ENCODE measurements around the gene FMN2. TPM values are rescaled to one million over a fixed set of nuclear protein-coding genes. Genes with fewer than 3 reads are reported as not detected.
A peak's percentile ranks its signal among the peaks of the same experiment; 100 is the strongest.

Gene FMN2
- total and polyA plus RNA-seq, 2 donors (not counting 1 experiment from before 2014, with no cell fraction given) = 8.0 to 13.7 TPM

DNA sequence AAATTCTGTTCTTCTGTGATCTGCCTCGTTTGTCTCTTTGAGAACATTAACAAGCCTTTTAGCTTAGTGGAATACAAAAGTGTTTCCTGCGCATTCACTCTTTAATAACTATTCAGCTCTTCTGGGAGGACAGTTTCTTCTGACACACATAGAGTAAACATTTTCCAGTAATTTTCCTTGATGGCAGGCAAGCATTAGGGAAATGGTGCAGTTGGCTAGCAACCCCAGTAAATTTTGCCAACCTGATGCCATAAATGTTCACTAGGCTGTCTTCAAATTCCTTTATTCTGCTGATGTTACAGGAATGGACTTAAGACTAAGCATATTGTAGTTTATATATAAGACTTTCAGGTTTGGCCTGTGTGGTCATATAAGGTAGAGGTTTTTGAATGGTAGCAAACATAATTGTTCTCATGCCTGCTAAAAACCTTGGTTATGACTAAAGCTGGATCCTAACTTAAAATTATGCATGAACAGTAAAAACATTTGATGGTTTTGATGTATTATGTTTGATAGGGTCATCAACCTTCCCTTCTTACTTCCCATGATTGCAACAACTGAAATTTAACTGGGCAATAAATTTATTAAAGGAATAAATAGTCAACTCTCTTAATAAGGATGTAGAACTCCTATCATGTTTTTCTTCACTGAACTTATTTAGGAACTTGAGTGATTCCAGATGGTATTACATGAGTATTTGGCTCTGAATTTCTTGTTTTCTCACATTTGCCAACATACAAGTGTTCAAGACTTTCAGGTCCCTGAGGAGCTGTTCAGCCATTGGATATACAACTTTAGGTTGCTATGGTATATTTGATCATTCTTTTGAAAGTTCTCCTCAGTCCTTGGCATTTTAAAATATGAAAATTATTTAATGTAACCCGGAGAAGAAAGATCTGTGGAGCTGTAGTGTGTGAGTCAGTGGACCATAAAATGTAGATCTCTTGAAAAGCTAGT lies 223.4 kb downstream of the FMN2 start:
- H3K79me2 ChIP-seq (ENCODE audit: control insufficient read depth, insufficient read depth, low read length) = no peaks in the 10 kb centered on the region
- no peaks in the 10 kb centered on the region for H3K27me3 ChIP-seq (ENCODE audit: control insufficient read depth, insufficient read depth, low read length)
- no peak overlapping the region for H3K4me3 ChIP-seq (replicated peaks in 1 of 4; ENCODE audit: control extremely low read depth in 1 of 4, insufficient read depth in 1 of 4, low read depth in 3 of 4, low read length in 4 of 4)
- no peaks in the 10 kb centered on the region for H4K20me1 ChIP-seq (ENCODE audit: control insufficient read depth, extremely low read depth, insufficient read depth, low read length)
- no peak for TF ChIP-seq EZH2 (IDR thresholded peaks at IDR 0.05; ENCODE audit: low read length, missing control alignments)
- TF ChIP-seq, protein P1, sequence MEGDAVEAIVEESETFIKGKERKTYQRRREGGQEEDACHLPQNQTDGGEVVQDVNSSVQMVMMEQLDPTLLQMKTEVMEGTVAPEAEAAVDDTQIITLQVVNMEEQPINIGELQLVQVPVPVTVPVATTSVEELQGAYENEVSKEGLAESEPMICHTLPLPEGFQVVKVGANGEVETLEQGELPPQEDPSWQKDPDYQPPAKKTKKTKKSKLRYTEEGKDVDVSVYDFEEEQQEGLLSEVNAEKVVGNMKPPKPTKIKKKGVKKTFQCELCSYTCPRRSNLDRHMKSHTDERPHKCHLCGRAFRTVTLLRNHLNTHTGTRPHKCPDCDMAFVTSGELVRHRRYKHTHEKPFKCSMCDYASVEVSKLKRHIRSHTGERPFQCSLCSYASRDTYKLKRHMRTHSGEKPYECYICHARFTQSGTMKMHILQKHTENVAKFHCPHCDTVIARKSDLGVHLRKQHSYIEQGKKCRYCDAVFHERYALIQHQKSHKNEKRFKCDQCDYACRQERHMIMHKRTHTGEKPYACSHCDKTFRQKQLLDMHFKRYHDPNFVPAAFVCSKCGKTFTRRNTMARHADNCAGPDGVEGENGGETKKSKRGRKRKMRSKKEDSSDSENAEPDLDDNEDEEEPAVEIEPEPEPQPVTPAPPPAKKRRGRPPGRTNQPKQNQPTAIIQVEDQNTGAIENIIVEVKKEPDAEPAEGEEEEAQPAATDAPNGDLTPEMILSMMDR (conservative IDR thresholded peaks at IDR 0.05 in 1 of 2, IDR thresholded peaks at IDR 0.05 in 1 of 2; ENCODE audit: low read depth in 1 of 2, low read length in 2 of 2) = no peak
- no peak overlapping the region for H3K4me2 ChIP-seq (ENCODE audit: extremely low read depth, insufficient read depth, low read length)
- no peaks in the 10 kb centered on the region for H3K9me3 ChIP-seq (ENCODE audit: control insufficient read depth, insufficient read depth, low read depth, low read length)
- no peaks in the 10 kb centered on the region for H3K4me1 ChIP-seq (ENCODE audit: control insufficient read depth, extremely low read depth, insufficient read depth, low read length)
- H3K9ac ChIP-seq (ENCODE audit: insufficient read depth, low read length) = no peak overlapping the region
- no peak overlapping the region for H3K27ac ChIP-seq (ENCODE audit: insufficient read depth, low read length)
- H3K36me3 ChIP-seq (ENCODE audit: control insufficient read depth, insufficient read depth, low read length) = no peaks in the 10 kb centered on the region
- no peak overlapping the region for H2AFZ ChIP-seq (ENCODE audit: low read length)
- DNase-seq (ENCODE audit: low read depth in 2 of 2) = peak in 1 of 2 donors; percentile 29

DNA sequence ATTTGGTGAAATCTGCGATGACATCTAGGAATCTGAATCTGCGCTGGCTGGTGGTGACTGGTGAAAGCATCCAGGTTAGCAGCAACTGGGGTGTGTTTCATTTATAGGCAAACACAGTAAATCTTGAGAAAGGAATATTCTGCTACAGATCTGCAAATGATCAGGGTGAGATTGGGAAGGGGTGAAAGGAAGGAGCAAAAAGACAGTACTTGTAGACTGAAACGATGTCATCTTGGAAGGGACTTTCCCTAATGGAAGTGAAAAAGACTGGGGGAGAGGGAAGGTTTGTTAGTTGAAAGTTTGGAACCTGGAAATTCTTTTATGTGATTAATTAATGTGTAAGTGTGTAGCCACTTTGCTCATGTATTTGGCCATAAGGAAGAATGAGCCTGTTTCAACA lies 228.3 kb downstream of the FMN2 start:
- Histone ChIP-seq H3K4me3 (replicated peaks in 1 of 4; ENCODE audit: control extremely low read depth in 1 of 4, insufficient read depth in 1 of 4, low read depth in 3 of 4, low read length in 4 of 4) (no peak overlapping the region), H4K20me1 (ENCODE audit: control insufficient read depth, extremely low read depth, insufficient read depth, low read length) (no peaks in the 10 kb centered on the region), H3K27ac (ENCODE audit: insufficient read depth, low read length) (no peak overlapping the region), H3K9me3 (ENCODE audit: control insufficient read depth, insufficient read depth, low read depth, low read length) (no peaks in the 10 kb centered on the region), H3K27me3 (ENCODE audit: control insufficient read depth, insufficient read depth, low read length) (no peaks in the 10 kb centered on the region), H3K79me2 (ENCODE audit: control insufficient read depth, insufficient read depth, low read length) (no peaks in the 10 kb centered on the region), H3K36me3 (ENCODE audit: control insufficient read depth, insufficient read depth, low read length) (no peaks in the 10 kb centered on the region), H3K4me1 (ENCODE audit: control insufficient read depth, extremely low read depth, insufficient read depth, low read length) (no peaks in the 10 kb centered on the region), H3K4me2 (ENCODE audit: extremely low read depth, insufficient read depth, low read length) (no peak overlapping the region), H3K9ac (ENCODE audit: insufficient read depth, low read length) (no peak overlapping the region), H2AFZ (ENCODE audit: low read length) (no peak overlapping the region)
- DNase-seq (ENCODE audit: low read depth in 2 of 2) = no peak
- TF ChIP-seq, protein P1 (conservative IDR thresholded peaks at IDR 0.05 in 1 of 2, IDR thresholded peaks at IDR 0.05 in 1 of 2; ENCODE audit: low read depth in 1 of 2, low read length in 2 of 2) = no peak
- no peak for TF ChIP-seq EZH2 (IDR thresholded peaks at IDR 0.05; ENCODE audit: low read length, missing control alignments)

DNA sequence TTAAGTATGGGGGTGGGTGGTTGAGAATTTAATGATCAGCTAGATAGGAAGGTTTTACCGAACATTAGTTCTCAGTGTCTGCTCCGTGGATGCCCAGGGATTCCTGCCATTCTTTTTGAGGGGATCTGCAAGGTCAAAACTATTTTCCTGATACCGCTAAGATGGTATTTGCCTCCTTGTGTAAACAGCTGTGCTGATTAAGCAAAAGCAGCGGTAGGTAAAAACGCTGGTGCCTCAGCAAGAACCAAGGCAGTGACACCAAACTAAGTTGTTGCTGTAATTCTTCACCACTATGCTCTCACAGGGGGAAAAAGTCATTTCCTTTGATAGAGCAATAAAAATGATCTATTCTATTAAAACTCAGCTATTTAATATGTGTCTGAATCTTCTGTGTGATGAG lies 229.0 kb downstream of the FMN2 start:
- Histone ChIP-seq H4K20me1 (ENCODE audit: control insufficient read depth, extremely low read depth, insufficient read depth, low read length) (no peaks in the 10 kb centered on the region), H3K9ac (ENCODE audit: insufficient read depth, low read length) (no peak overlapping the region), H3K4me1 (ENCODE audit: control insufficient read depth, extremely low read depth, insufficient read depth, low read length) (no peaks in the 10 kb centered on the region), H3K4me2 (ENCODE audit: extremely low read depth, insufficient read depth, low read length) (no peak overlapping the region), H3K9me3 (ENCODE audit: control insufficient read depth, insufficient read depth, low read depth, low read length) (no peaks in the 10 kb centered on the region), H3K36me3 (ENCODE audit: control insufficient read depth, insufficient read depth, low read length) (no peaks in the 10 kb centered on the region), H3K27me3 (ENCODE audit: control insufficient read depth, insufficient read depth, low read length) (no peaks in the 10 kb centered on the region), H2AFZ (ENCODE audit: low read length) (no peak overlapping the region), H3K79me2 (ENCODE audit: control insufficient read depth, insufficient read depth, low read length) (no peaks in the 10 kb centered on the region), H3K27ac (ENCODE audit: insufficient read depth, low read length) (no peak overlapping the region), H3K4me3 (replicated peaks in 1 of 4; ENCODE audit: control extremely low read depth in 1 of 4, insufficient read depth in 1 of 4, low read depth in 3 of 4, low read length in 4 of 4) (no peak overlapping the region)
- TF ChIP-seq, protein P1 (conservative IDR thresholded peaks at IDR 0.05 in 1 of 2, IDR thresholded peaks at IDR 0.05 in 1 of 2; ENCODE audit: low read depth in 1 of 2, low read length in 2 of 2) = no peak
- no peak for TF ChIP-seq EZH2 (IDR thresholded peaks at IDR 0.05; ENCODE audit: low read length, missing control alignments)
- peak in 1 of 2 donors; percentile 32 for DNase-seq (ENCODE audit: low read depth in 2 of 2)
